PC-3 (cell line): Measurements from ENCODE around the gene RBM34. TPM values are rescaled to one million over a fixed set of nuclear protein-coding genes. Genes with fewer than 3 reads are reported as not detected.
"Not testable (repeated sequence)": the region's sequence is repeated elsewhere in the genome, so short reads cannot be mapped to it uniquely, and the experiment has no call there.

Experiments
- ATAC-seq: fragments of 200-7000 bp; cut with Tn5 transposase; 2 replicates; pipeline ENCODE4 v1.9.1; 2020; ENCODE audit warnings: mild to moderate bottlenecking, moderate library complexity
- BruUV-seq: library from RNA; stranded (reverse); fragments of 400-500 nt; replicated peaks from 2 replicates; lab custom pipeline; 2021; lab: Mats Ljungman, UMichigan
- CTCF ChIA-PET: fragments of 300-600 bp; sonication (Branson Sonifier 250); formaldehyde crosslinking; loops from one replicate; lab custom pipeline; 2022; ENCODE audit warnings: antibody characterized with exemption; lab: Charles Lee
- POLR2A ChIA-PET: fragments of 300-600 bp; sonication (Branson Sonifier 250); formaldehyde crosslinking; loops from one replicate; lab custom pipeline; 2022; ENCODE audit warnings: antibody characterized with exemption; ENCODE audit not compliant: unreplicated experiment; lab: Charles Lee
- DNase-seq: peaks from one replicate; pipeline ENCODE4 v3.0.0-alpha.2; 2015
- H2AFZ ChIP-seq: fragments of 300-600 bp; sonication (generic); 2 replicates; pipeline ENCODE4 v1.6.0; 2016; ENCODE audit warnings: antibody characterized with exemption, low read length
- H3F3A ChIP-seq: fragments of 300-600 bp; sonication (generic); one replicate; pipeline ENCODE4 v1.6.0; 2017; ENCODE audit warnings: antibody characterized with exemption, low read length, control low read depth, mild to moderate bottlenecking; ENCODE audit not compliant: unreplicated experiment
- H3K27ac ChIP-seq: fragments of 300-600 bp; sonication (generic); 2 replicates; pipeline ENCODE4 v1.5.1; 2016; ENCODE audit warnings: mild to moderate bottlenecking, low read length
- H3K27me3 ChIP-seq: fragments of 300-600 bp; sonication (generic); 2 replicates; pipeline ENCODE4 v1.6.1; 2016; ENCODE audit warnings: low read length, mixed read lengths
- H3K36me3 ChIP-seq: fragments of 300-600 bp; sonication (generic); 2 replicates; pipeline ENCODE4 v1.6.1; 2016; ENCODE audit warnings: low read depth, mixed run types, low read length, mixed read lengths
- H3K4me1 ChIP-seq: fragments of 300-600 bp; sonication (generic); 2 replicates; pipeline ENCODE4 v1.5.1; 2016; ENCODE audit warnings: low read length; ENCODE audit not compliant: insufficient read depth
- H3K4me2 ChIP-seq: fragments of 300-600 bp; sonication (generic); 2 replicates; pipeline ENCODE4 v1.6.0; 2016; ENCODE audit warnings: low read length
- H3K4me3 ChIP-seq: fragments of 300-600 bp; sonication (generic); 2 replicates; pipeline ENCODE4 v1.5.1; 2016; ENCODE audit warnings: mild to moderate bottlenecking, low read length, mixed read lengths
- H3K79me2 ChIP-seq: fragments of 300-600 bp; sonication (generic); 2 replicates; pipeline ENCODE4 v1.6.1; 2017; ENCODE audit warnings: low read length, mixed read lengths
- H3K9ac ChIP-seq: fragments of 300-600 bp; sonication (generic); 2 replicates; pipeline ENCODE4 v1.6.0; 2016; ENCODE audit warnings: mild to moderate bottlenecking, low read length
- H3K9me2 ChIP-seq: fragments of 300-600 bp; sonication (generic); replicated peaks from 2 replicates; pipeline ENCODE4 v1.6.1; 2016; ENCODE audit warnings: mixed run types, low read length, mixed read lengths
- H3K9me3 ChIP-seq: fragments of 300-600 bp; sonication (generic); 2 replicates; pipeline ENCODE4 v1.6.1; 2016; ENCODE audit warnings: low read length, mixed read lengths
- H4K20me1 ChIP-seq: fragments of 300-600 bp; sonication (generic); 2 replicates; pipeline ENCODE4 v1.6.1; 2016; ENCODE audit warnings: low read length, mixed read lengths
- EZH2 ChIP-seq: fragments of 300-600 bp; sonication (generic); IDR thresholded peaks from one replicate; pipeline ENCODE4 v1.6.1; 2017; ENCODE audit warnings: antibody characterized with exemption, mild to moderate bottlenecking, low read length; ENCODE audit not compliant: unreplicated experiment
- EZH2phosphoT487 ChIP-seq: fragments of 300-600 bp; sonication (generic); IDR thresholded peaks from 2 replicates; pipeline ENCODE4 v1.6.1; 2018; ENCODE audit warnings: mild to moderate bottlenecking, antibody characterized with exemption, low read length, borderline replicate concordance
- intact Hi-C: fragments of 100-400 bp; cut with micrococcal nuclease; formaldehyde crosslinking; loops from 2 replicates; pipeline ENCODE4 v1.9.0; 2023
- total RNA-seq: library from RNA; depleted of rRNA; stranded (reverse); fragments of >200 nt; gene quantifications from 2 replicates; pipeline ENCODE4 v1.2.3, GENCODE V29; 2014
- TF ChIP-seq, protein P1 (sequence below): fragments of 300-600 bp; sonication (generic); conservative IDR thresholded peaks from 2 replicates; pipeline ENCODE4 v1.5.1; 2017; ENCODE audit warnings: antibody characterized with exemption, low read depth, mild to moderate bottlenecking, low read length

The RBM34 gene
- total RNA-seq, 1 experiment from 2014 or later = 40.1 TPM

DNA sequence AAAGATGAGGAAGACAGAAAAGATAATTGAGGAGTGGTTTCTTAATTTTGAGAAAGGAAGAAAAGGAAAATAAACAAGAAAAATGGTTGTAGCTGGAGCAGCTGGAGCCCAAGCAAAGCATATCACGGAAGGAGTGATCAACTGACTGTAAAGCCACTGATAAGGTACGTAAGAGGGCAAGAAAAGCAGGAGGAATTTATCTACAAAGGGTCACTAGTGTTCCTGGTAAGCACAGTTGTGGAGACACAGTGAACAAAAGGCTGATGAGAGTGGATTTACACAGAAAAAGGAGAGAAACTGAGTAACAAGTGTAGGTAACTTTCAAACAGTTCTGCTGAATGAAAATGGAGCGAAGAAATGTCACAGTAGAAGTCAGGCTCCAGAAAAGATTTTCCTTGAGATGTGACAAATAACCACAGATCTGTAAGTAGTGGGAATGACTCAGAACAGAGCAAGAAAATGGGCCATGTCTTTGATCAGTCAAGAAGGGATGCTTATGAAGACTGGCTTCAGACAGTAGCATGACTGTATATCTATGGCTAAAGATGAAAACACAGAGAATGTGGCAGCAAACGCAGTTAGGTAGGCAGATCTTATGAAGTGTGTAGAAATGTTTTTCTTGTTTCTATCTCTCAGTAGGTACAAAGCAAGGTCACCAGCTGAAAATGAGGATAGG, 45.6 kb upstream of the RBM34 start:
- Histone ChIP-seq H3K4me3 (no peak overlapping the region), H3K9me2 (no peaks in the 10 kb centered on the region), H3K27me3 (no peaks in the 10 kb centered on the region), H3K79me2 (no peaks in the 10 kb centered on the region), H3F3A (no peaks in the 10 kb centered on the region), H3K4me2 (no peak overlapping the region), H3K27ac (no peak overlapping the region), H3K9ac (no peak overlapping the region), H3K4me1 (no peaks in the 10 kb centered on the region), H4K20me1 (no peaks in the 10 kb centered on the region), H2AFZ (no peak overlapping the region), H3K36me3 (no peaks in the 10 kb centered on the region), H3K9me3 (no peaks in the 10 kb centered on the region)
- intact Hi-C loops = no loop called here
- ChIA-PET POLR2A (no interaction called here), CTCF (no interaction called here)
- TF ChIP-seq EZH2 (no peak), EZH2phosphoT487 (no peak)
- DNase-seq (peak; percentile 10), ATAC-seq (no peak)
- no TSS peak for BruUV-seq

DNA sequence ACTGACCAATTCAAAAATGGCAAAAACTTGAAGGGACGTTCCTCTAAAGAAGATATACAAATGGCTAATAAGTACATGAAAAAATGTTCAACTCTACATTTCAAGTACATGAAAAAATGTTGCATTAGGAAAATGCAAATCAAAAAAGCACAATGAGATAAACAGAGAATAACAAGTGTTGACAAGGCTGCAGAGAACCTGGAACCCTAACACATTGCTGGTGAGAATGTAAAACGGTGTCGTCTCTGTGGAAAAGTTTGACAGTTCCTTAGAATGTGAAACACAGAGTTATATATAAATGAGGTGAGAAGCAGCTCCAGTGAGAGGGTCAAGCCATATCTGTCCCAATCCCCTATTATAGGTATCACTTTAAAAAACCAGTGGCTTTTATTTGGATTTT, 44.6 kb upstream of the RBM34 start:
- H3K79me2 ChIP-seq = no peaks in the 10 kb centered on the region
- CTCF ChIA-PET = no interaction called here
- no peaks in the 10 kb centered on the region for H3K36me3 ChIP-seq
- TF ChIP-seq EZH2 (no peak), EZH2phosphoT487 (no peak)
- TF ChIP-seq, protein P1, sequence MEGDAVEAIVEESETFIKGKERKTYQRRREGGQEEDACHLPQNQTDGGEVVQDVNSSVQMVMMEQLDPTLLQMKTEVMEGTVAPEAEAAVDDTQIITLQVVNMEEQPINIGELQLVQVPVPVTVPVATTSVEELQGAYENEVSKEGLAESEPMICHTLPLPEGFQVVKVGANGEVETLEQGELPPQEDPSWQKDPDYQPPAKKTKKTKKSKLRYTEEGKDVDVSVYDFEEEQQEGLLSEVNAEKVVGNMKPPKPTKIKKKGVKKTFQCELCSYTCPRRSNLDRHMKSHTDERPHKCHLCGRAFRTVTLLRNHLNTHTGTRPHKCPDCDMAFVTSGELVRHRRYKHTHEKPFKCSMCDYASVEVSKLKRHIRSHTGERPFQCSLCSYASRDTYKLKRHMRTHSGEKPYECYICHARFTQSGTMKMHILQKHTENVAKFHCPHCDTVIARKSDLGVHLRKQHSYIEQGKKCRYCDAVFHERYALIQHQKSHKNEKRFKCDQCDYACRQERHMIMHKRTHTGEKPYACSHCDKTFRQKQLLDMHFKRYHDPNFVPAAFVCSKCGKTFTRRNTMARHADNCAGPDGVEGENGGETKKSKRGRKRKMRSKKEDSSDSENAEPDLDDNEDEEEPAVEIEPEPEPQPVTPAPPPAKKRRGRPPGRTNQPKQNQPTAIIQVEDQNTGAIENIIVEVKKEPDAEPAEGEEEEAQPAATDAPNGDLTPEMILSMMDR = no peak
- no peaks in the 10 kb centered on the region for H3F3A ChIP-seq
- POLR2A ChIA-PET = interaction anchor here (0.6 kb wide), 1 partner anchor 46 kb away, joined by 4 read pairs; no protein-coding TSS in a partner anchor
- intact Hi-C loops = no loop called here
- no peak overlapping the region for H3K4me3 ChIP-seq
- no TSS peak for BruUV-seq
- no peak for DNase-seq
- no peaks in the 10 kb centered on the region for H3K9me2 ChIP-seq
- H2AFZ ChIP-seq = no peak overlapping the region
- ATAC-seq = no peak
- H3K27ac ChIP-seq = no peak overlapping the region
- no peak overlapping the region for H3K9ac ChIP-seq
- no peak overlapping the region for H3K4me2 ChIP-seq
- H3K4me1 ChIP-seq = no peaks in the 10 kb centered on the region
- no peaks in the 10 kb centered on the region for H3K9me3 ChIP-seq
- H3K27me3 ChIP-seq = no peaks in the 10 kb centered on the region
- H4K20me1 ChIP-seq = no peaks in the 10 kb centered on the region

DNA sequence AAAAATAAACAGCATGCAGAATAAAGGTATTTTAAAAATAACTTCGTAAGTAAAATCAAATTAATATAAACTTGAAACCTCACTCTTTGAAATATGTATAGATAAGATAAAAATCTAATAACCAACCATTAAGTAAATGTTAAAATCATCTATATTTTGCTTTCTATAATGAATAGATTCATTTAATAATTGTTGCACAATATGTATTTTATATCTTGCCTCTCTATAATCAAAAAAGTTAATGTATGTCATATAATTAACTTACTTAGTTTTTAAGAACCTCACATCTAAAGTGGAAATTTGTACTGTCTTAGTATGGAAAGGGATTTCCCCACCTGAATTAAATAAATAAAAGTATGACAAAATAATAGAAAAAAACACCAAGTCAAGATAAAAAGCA, 42.4 kb upstream of the RBM34 start:
- H3K9me2 ChIP-seq = no peaks in the 10 kb centered on the region
- no peak overlapping the region for H3K4me3 ChIP-seq
- H3K27me3 ChIP-seq = no peaks in the 10 kb centered on the region
- H3K9me3 ChIP-seq = no peaks in the 10 kb centered on the region
- no peak for DNase-seq
- no peaks in the 10 kb centered on the region for H3K36me3 ChIP-seq
- no peaks in the 10 kb centered on the region for H3F3A ChIP-seq
- POLR2A ChIA-PET = no interaction called here
- no peak overlapping the region for H2AFZ ChIP-seq
- H3K27ac ChIP-seq = no peak overlapping the region
- H3K9ac ChIP-seq = no peak overlapping the region
- CTCF ChIA-PET = no interaction called here
- no peak overlapping the region for H3K4me2 ChIP-seq
- intact Hi-C loops = no loop called here
- ATAC-seq = no peak
- no peaks in the 10 kb centered on the region for H3K79me2 ChIP-seq
- no peaks in the 10 kb centered on the region for H3K4me1 ChIP-seq
- TF ChIP-seq, protein P1 = no peak
- no peak for TF ChIP-seq EZH2
- TF ChIP-seq EZH2phosphoT487 = no peak
- no peaks in the 10 kb centered on the region for H4K20me1 ChIP-seq
- BruUV-seq = no TSS peak

DNA sequence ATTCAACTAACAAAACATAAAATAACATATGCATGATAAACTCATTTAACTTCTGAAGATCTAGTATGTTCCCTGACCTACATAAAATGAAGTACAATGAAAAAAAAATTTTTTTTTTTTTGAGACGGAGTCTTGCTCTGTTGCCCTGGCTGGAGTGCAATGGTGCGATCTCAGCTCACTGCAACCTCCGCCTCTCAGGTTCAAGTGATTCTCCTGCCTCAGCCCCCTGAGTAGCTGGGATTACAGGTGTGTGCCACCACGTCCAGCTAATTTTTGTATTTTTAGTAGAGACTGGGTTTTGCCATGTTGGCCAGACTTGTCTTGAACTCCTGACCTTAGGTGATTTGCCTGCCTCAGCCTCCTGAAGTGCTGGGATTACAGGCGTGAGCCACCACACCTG, 41.4 kb upstream of the RBM34 start:
- DNase-seq, H3K27ac ChIP-seq, H3K79me2 ChIP-seq, H3K4me3 ChIP-seq, H3K4me2 ChIP-seq, BruUV-seq, H4K20me1 ChIP-seq, H3K9me3 ChIP-seq, H3K4me1 ChIP-seq, ATAC-seq, H3K36me3 ChIP-seq, POLR2A ChIA-PET, H3K9ac ChIP-seq, intact Hi-C loops, H2AFZ ChIP-seq, CTCF ChIA-PET, H3F3A ChIP-seq, H3K9me2 ChIP-seq, H3K27me3 ChIP-seq: not testable (repeated sequence)
